ENCODE results near the gene ZC3H12D. TPM values are rescaled to one million over a fixed set of nuclear protein-coding genes. Genes with fewer than 3 reads are reported as not detected.

The ZC3H12D gene
- total and polyA plus RNA-seq, 2 of the 13 experiments (the other 11 are each of a cell fraction or from before 2014, with no cell fraction given) = 1.2 to 2.7 TPM

GRCh38 chr6:149484733-149485700, at the start of gene ZC3H12D (continued):
- 0 out of 2 replicates have a peak, but pooled peaks have one; percentile 8 for TF ChIP-seq RFX5 (IDR thresholded peaks at IDR 0.05; ENCODE audit: low read depth, low read length)
- peak; percentile 87 for TF ChIP-seq PATZ1 (CRISPR knock-in tag; IDR thresholded peaks at IDR 0.05)
- TF ChIP-seq KDM5B (CRISPR knock-in tag; IDR thresholded peaks at IDR 0.05; ENCODE audit: borderline replicate concordance) = peak; percentile 58; the same call in 1 of the 2 replicates
- peak; percentile 90; the same call in 1 of the 2 replicates for TF ChIP-seq NCOR1 (IDR thresholded peaks at IDR 0.05; ENCODE audit: borderline replicate concordance, low read length)
- TF ChIP-seq RXRB (CRISPR knock-in tag; IDR thresholded peaks at IDR 0.05; ENCODE audit: borderline replicate concordance) = peak; percentile 81
- peak; percentile 77; the same call in 1 of the 2 replicates for TF ChIP-seq BCL3 (CRISPR knock-in tag; IDR thresholded peaks at IDR 0.05)
- peak; percentile 86 for TF ChIP-seq POLR2G (IDR thresholded peaks at IDR 0.05; ENCODE audit: low read depth, low read length)
- TF ChIP-seq SRY (CRISPR knock-in tag; IDR thresholded peaks at IDR 0.05) = peak; percentile 72; the same call in 1 of the 2 replicates
- TF ChIP-seq BHLHE40 (IDR thresholded peaks at IDR 0.05; ENCODE audit: low read length) = peak; percentile 92
- TF ChIP-seq SRSF1 (optimal IDR thresholded peaks at IDR 0.05; ENCODE audit: low read depth, low read length) = peak; percentile 82
- TF ChIP-seq FOXA1 (IDR thresholded peaks at IDR 0.05) = no peak
- TF ChIP-seq FOXA1 (CRISPR knock-in tag; IDR thresholded peaks at IDR 0.05) = 0 out of 2 replicates have a peak, but pooled peaks have one; percentile 3
- TF ChIP-seq ZBTB3 (CRISPR knock-in tag; IDR thresholded peaks at IDR 0.05; ENCODE audit: borderline replicate concordance, low read depth) = no peak
- peak in 1 of 2 experiments; percentile 79; a peak in 2 of 4 replicates for TF ChIP-seq EP300 (IDR thresholded peaks at IDR 0.05; ENCODE audit: low read depth in 2 of 2, low read length in 2 of 2)
- peak; percentile 68 for TF ChIP-seq EP300 (CRISPR knock-in tag; IDR thresholded peaks at IDR 0.05; ENCODE audit: borderline replicate concordance)
- no peak for TF ChIP-seq ZNF496 (CRISPR knock-in tag; IDR thresholded peaks at IDR 0.05; ENCODE audit: insufficient replicate concordance)
- TF ChIP-seq RFXAP (CRISPR knock-in tag; IDR thresholded peaks at IDR 0.05; ENCODE audit: borderline replicate concordance) = peak; percentile 32; the same call in 1 of the 2 replicates
- TF ChIP-seq, protein P1, sequence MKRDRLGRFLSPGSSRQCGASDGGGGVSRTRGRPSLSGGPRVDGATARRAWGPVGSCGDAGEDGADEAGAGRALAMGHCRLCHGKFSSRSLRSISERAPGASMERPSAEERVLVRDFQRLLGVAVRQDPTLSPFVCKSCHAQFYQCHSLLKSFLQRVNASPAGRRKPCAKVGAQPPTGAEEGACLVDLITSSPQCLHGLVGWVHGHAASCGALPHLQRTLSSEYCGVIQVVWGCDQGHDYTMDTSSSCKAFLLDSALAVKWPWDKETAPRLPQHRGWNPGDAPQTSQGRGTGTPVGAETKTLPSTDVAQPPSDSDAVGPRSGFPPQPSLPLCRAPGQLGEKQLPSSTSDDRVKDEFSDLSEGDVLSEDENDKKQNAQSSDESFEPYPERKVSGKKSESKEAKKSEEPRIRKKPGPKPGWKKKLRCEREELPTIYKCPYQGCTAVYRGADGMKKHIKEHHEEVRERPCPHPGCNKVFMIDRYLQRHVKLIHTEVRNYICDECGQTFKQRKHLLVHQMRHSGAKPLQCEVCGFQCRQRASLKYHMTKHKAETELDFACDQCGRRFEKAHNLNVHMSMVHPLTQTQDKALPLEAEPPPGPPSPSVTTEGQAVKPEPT (CRISPR knock-in tag; IDR thresholded peaks at IDR 0.05; ENCODE audit: low read depth) = peak; percentile 85; the same call in 1 of the 2 replicates
- peak; percentile 88 for TF ChIP-seq ZNF547 (CRISPR knock-in tag; IDR thresholded peaks at IDR 0.05)
- no peak for TF ChIP-seq ZNF607 (CRISPR knock-in tag; IDR thresholded peaks at IDR 0.05; ENCODE audit: borderline replicate concordance)
- TF ChIP-seq RAD21 (CRISPR knock-in tag; IDR thresholded peaks at IDR 0.05) = peak; percentile 63
- TF ChIP-seq GMEB1 (CRISPR knock-in tag; IDR thresholded peaks at IDR 0.05; ENCODE audit: borderline replicate concordance) = peak; percentile 38

Measured in HepG2 (cell line).